Measurements from ENCODE around the gene GAS7.

The GAS7 gene

DNA sequence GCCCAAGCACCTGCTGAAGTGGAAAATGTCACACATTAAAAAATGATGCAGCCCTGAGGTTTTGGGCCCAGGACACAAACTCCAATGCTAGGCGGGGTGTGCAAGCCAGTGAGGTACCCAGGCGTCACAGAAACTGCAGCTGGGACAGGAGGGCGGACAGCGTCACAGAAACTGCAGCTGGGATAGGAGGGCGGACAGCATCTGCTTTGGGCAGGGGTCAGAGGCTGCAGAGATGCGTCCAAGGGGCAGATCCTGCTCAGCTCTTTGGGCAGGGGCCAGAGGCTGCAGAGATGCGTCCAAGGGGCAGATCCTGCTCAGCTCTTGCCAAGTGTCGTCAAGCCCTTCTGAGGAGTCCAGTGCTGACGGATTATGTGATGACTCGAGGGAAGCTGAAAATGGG lies 249.5 kb downstream of the GAS7 start:
- no peak overlapping the region for H3K4me3 ChIP-seq (replicated peaks; ENCODE audit: insufficient read depth, low read length)
- H3K27ac ChIP-seq (replicated peaks), result no peak overlapping the region
- no peak for TF ChIP-seq GABPA (IDR thresholded peaks at IDR 0.05; ENCODE audit: low read depth)
- DNase-seq (ENCODE audit: low read depth in 1 of 2, low spot score in 1 of 2), result no peak
- no peaks in the 10 kb centered on the region for H3K27me3 ChIP-seq (ENCODE audit: insufficient read depth, poor library complexity, severe bottlenecking)

DNA sequence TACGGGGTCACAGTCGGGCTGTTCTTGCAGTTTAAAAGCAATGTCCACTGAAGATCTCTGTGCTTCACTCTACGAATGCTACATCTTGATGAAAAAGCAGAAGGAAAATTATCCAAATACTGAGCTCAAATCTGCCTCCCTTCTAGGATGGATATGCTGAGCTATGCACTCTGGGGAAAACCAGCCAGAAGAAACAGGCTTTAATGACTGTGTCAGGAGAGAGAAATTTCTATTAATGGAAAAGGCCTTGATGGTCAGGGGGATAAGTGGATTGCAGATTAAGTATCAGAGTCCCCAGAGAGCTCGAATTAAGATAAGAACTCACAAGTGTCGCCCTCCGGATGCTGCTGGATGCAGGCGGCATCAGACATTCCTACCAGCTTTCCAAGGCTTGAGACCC lies 253.7 kb downstream of the GAS7 start:
- Histone ChIP-seq H3K27me3 (ENCODE audit: insufficient read depth, poor library complexity, severe bottlenecking) (no peaks in the 10 kb centered on the region), H3K4me3 (replicated peaks; ENCODE audit: insufficient read depth, low read length) (no peak overlapping the region), H3K27ac (replicated peaks) (no peak overlapping the region)
- DNase-seq (ENCODE audit: low read depth in 1 of 2, low spot score in 1 of 2), result no peak
- TF ChIP-seq SPI1 (IDR thresholded peaks at IDR 0.05; ENCODE audit: borderline replicate concordance, low read depth), result no peak
- no peak for TF ChIP-seq POLR2AphosphoS5 (IDR thresholded peaks at IDR 0.05; ENCODE audit: low read depth)
- TF ChIP-seq GABPA (IDR thresholded peaks at IDR 0.05; ENCODE audit: low read depth), result no peak
- TF ChIP-seq, protein P1, sequence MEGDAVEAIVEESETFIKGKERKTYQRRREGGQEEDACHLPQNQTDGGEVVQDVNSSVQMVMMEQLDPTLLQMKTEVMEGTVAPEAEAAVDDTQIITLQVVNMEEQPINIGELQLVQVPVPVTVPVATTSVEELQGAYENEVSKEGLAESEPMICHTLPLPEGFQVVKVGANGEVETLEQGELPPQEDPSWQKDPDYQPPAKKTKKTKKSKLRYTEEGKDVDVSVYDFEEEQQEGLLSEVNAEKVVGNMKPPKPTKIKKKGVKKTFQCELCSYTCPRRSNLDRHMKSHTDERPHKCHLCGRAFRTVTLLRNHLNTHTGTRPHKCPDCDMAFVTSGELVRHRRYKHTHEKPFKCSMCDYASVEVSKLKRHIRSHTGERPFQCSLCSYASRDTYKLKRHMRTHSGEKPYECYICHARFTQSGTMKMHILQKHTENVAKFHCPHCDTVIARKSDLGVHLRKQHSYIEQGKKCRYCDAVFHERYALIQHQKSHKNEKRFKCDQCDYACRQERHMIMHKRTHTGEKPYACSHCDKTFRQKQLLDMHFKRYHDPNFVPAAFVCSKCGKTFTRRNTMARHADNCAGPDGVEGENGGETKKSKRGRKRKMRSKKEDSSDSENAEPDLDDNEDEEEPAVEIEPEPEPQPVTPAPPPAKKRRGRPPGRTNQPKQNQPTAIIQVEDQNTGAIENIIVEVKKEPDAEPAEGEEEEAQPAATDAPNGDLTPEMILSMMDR (IDR thresholded peaks at IDR 0.05; ENCODE audit: insufficient read depth, low read length), result no peak
- TF ChIP-seq, protein P2, sequence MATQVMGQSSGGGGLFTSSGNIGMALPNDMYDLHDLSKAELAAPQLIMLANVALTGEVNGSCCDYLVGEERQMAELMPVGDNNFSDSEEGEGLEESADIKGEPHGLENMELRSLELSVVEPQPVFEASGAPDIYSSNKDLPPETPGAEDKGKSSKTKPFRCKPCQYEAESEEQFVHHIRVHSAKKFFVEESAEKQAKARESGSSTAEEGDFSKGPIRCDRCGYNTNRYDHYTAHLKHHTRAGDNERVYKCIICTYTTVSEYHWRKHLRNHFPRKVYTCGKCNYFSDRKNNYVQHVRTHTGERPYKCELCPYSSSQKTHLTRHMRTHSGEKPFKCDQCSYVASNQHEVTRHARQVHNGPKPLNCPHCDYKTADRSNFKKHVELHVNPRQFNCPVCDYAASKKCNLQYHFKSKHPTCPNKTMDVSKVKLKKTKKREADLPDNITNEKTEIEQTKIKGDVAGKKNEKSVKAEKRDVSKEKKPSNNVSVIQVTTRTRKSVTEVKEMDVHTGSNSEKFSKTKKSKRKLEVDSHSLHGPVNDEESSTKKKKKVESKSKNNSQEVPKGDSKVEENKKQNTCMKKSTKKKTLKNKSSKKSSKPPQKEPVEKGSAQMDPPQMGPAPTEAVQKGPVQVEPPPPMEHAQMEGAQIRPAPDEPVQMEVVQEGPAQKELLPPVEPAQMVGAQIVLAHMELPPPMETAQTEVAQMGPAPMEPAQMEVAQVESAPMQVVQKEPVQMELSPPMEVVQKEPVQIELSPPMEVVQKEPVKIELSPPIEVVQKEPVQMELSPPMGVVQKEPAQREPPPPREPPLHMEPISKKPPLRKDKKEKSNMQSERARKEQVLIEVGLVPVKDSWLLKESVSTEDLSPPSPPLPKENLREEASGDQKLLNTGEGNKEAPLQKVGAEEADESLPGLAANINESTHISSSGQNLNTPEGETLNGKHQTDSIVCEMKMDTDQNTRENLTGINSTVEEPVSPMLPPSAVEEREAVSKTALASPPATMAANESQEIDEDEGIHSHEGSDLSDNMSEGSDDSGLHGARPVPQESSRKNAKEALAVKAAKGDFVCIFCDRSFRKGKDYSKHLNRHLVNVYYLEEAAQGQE (IDR thresholded peaks at IDR 0.05; ENCODE audit: insufficient replicate concordance, low read depth), result no peak

DNA sequence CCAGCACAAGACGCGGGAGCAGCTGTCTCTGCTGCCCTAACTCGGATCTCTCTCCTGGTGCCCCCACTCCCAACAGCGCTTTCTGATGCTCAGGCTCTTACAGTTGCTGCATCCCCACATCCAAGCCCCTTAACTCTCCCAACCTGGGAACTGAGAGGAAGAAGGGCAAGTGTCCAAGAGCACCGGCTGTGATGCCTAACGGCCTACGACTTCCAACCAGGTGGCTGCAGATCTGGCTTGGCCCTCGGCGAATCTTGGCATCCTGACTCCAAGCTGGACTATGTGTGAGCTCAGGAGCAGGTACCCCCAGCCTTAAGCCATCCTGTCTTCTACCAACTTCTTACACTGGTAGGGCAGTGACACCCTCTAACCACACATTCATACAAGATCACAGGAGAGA lies 255.1 kb downstream of the GAS7 start:
- no peak overlapping the region for H3K4me3 ChIP-seq (replicated peaks; ENCODE audit: insufficient read depth, low read length)
- DNase-seq (ENCODE audit: low read depth in 1 of 2, low spot score in 1 of 2), result no peak
- no peak overlapping the region for H3K27ac ChIP-seq (replicated peaks)
- TF ChIP-seq, protein P1 (IDR thresholded peaks at IDR 0.05; ENCODE audit: insufficient read depth, low read length), result no peak
- TF ChIP-seq POLR2AphosphoS5 (IDR thresholded peaks at IDR 0.05; ENCODE audit: low read depth), result no peak
- no peak for TF ChIP-seq GABPA (IDR thresholded peaks at IDR 0.05; ENCODE audit: low read depth)
- TF ChIP-seq SPI1 (IDR thresholded peaks at IDR 0.05; ENCODE audit: borderline replicate concordance, low read depth), result no peak
- TF ChIP-seq, protein P2 (IDR thresholded peaks at IDR 0.05; ENCODE audit: insufficient replicate concordance, low read depth), result no peak
- no peaks in the 10 kb centered on the region for H3K27me3 ChIP-seq (ENCODE audit: insufficient read depth, poor library complexity, severe bottlenecking)

DNA sequence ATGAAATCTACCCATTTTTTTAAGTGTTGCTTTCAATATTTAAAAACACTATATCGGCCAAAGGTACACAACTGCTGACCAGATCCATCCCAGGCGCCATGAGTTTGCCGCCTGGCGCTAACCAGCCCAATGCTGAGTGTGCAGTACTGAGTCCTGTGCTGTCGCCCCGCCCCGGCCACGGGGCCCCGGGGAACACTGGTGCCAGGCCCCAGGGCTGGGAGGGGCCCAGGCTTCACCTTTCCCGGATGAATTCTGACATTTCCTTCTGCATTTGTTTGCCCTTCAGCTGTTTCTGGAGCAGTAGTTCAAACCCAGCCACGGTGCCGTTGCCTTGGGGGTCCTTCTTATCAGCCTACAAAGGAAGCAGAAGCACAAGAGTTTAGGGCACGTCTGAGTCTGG lies 255.5 kb downstream of the GAS7 start:
- Histone ChIP-seq H3K4me3 (replicated peaks; ENCODE audit: insufficient read depth, low read length) (no peak overlapping the region), H3K27ac (replicated peaks) (no peak overlapping the region), H3K27me3 (ENCODE audit: insufficient read depth, poor library complexity, severe bottlenecking) (no peaks in the 10 kb centered on the region)
- no peak for TF ChIP-seq SPI1 (IDR thresholded peaks at IDR 0.05; ENCODE audit: borderline replicate concordance, low read depth)
- TF ChIP-seq POLR2AphosphoS5 (IDR thresholded peaks at IDR 0.05; ENCODE audit: low read depth), result no peak
- TF ChIP-seq, protein P1 (IDR thresholded peaks at IDR 0.05; ENCODE audit: insufficient read depth, low read length), result no peak
- TF ChIP-seq, protein P2 (IDR thresholded peaks at IDR 0.05; ENCODE audit: insufficient replicate concordance, low read depth), result no peak
- TF ChIP-seq GABPA (IDR thresholded peaks at IDR 0.05; ENCODE audit: low read depth), result no peak
- DNase-seq (ENCODE audit: low read depth in 1 of 2, low spot score in 1 of 2), result no peak
